Adrenal gland (tissue), 5 donors: ENCODE results near the gene CCL3.

Experiments used
- CTCF ChIP-seq, 6 experiments: fragments of 450-650 bp in 4 of 6; fragments of 200-600 bp in 2 of 6; sonication (generic) in 1 of 6; IDR thresholded peaks; 1 replicate in 5 of 6; 2 replicates in 1 of 6; pipeline versions ENCODE4 v1.5.1 to v1.8.0; 2016 to 2021; ENCODE audit warnings: antibody characterized with exemption in 6 of 6, mild to moderate bottlenecking in 2 of 6, moderate library complexity in 1 of 6
- POLR2A ChIP-seq, 2 donors: fragments of 450-650 bp; IDR thresholded peaks; one replicate each; pipeline ENCODE4 v1.6.1; 2017; ENCODE audit warnings: antibody characterized with exemption in 2 of 2, mild to moderate bottlenecking in 2 of 2, moderate library complexity in 1 of 2
- donor health status: DM: no; HTN: no; CAD: no.

GRCh38 chr17:36106493-36106835, 16.5 kb upstream of the CCL3 start:
- TF ChIP-seq CTCF (IDR thresholded peaks at IDR 0.05) (no peak), POLR2A (IDR thresholded peaks at IDR 0.05) (no peak)
